Measurements from ENCODE around the gene ADGRB2.

GRCh38 chr1:31767225-31767624 is 3.1 kb upstream of the ADGRB2 start:
- TF ChIP-seq EP300 (IDR thresholded peaks at IDR 0.05) (no peak), CTCF (IDR thresholded peaks at IDR 0.05) (no peak)

All from suprapubic skin (tissue), 3 donors.